Progenitor cell of endocrine pancreas (in vitro differentiated cells): Measurements from ENCODE around the gene TAF4. TPM values are rescaled to one million over a fixed set of nuclear protein-coding genes. Genes with fewer than 3 reads are reported as not detected.
"Not testable (repeated sequence)": the region's sequence is repeated elsewhere in the genome, so short reads cannot be mapped to it uniquely, and the experiment has no call there.

ENCODE experiments used
- DNase-seq: peaks from one replicate; pipeline ENCODE4 v3.0.0; 2021; ENCODE audit warnings: low spot score; ENCODE audit not compliant: unreplicated experiment
- H3K27ac Mint-ChIP-seq: 2 replicates; pipeline ENCODE4 v1.8.0; 2021; ENCODE audit warnings: mild to moderate bottlenecking, moderate library complexity, mixed read lengths
- H3K27me3 Mint-ChIP-seq: 2 replicates; pipeline ENCODE4 v1.8.0; 2021; ENCODE audit warnings: mixed read lengths
- H3K36me3 Mint-ChIP-seq: 2 replicates; pipeline ENCODE4 v1.8.0; 2022; ENCODE audit warnings: mixed read lengths; ENCODE audit not compliant: insufficient read depth
- H3K4me1 Mint-ChIP-seq: 2 replicates; pipeline ENCODE4 v1.8.0; 2021; ENCODE audit warnings: low read depth, mixed read lengths
- H3K4me3 Mint-ChIP-seq: 2 replicates; pipeline ENCODE4 v1.8.0; 2021; ENCODE audit warnings: low read depth, mild to moderate bottlenecking, moderate library complexity, mixed read lengths
- H3K9me3 Mint-ChIP-seq: 2 replicates; pipeline ENCODE4 v1.8.0; 2021; ENCODE audit warnings: low read depth, mixed read lengths
- total RNA-seq: library from RNA; stranded (reverse); gene quantifications from 2 replicates; pipeline ENCODE4 v1.2.1, GENCODE V29; 2021
- TF ChIP-seq, protein P1 (sequence below): fragments of 200-600 bp; sonication (generic); IDR thresholded peaks from one replicate; pipeline ENCODE4 v1.5.0; 2021; ENCODE audit warnings: antibody characterized with exemption, mild to moderate bottlenecking; ENCODE audit not compliant: unreplicated experiment

Gene TAF4
- total RNA-seq, 1 donor from 2014 or later = 34.7 TPM

- DNase-seq = no peak
Measured at GRCh38 chr20:61950641-61951071, 115.0 kb downstream of the TAF4 start.

GRCh38 chr20:61949714-61950640, 115.7 kb downstream of the TAF4 start:
- DNase-seq = no peak
- Mint-ChIP-seq H3K9me3 (no peaks in the 10 kb centered on the region), H3K27ac (no peak overlapping the region), H3K4me3 (no peak overlapping the region), H3K36me3 (no peaks in the 10 kb centered on the region), H3K4me1 (no peaks in the 10 kb centered on the region), H3K27me3 (peaks cover 7% of the 10 kb centered on the region)
- TF ChIP-seq, protein P1, sequence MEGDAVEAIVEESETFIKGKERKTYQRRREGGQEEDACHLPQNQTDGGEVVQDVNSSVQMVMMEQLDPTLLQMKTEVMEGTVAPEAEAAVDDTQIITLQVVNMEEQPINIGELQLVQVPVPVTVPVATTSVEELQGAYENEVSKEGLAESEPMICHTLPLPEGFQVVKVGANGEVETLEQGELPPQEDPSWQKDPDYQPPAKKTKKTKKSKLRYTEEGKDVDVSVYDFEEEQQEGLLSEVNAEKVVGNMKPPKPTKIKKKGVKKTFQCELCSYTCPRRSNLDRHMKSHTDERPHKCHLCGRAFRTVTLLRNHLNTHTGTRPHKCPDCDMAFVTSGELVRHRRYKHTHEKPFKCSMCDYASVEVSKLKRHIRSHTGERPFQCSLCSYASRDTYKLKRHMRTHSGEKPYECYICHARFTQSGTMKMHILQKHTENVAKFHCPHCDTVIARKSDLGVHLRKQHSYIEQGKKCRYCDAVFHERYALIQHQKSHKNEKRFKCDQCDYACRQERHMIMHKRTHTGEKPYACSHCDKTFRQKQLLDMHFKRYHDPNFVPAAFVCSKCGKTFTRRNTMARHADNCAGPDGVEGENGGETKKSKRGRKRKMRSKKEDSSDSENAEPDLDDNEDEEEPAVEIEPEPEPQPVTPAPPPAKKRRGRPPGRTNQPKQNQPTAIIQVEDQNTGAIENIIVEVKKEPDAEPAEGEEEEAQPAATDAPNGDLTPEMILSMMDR = no peak

More at GRCh38 chr20:61950641-61951071, 115.0 kb downstream of the TAF4 start:
- Mint-ChIP-seq H3K9me3 (no peaks in the 10 kb centered on the region), H3K27me3 (peaks cover 13% of the 10 kb centered on the region), H3K4me1 (peaks cover 4% of the 10 kb centered on the region), H3K27ac (no peak overlapping the region), H3K4me3 (no peak overlapping the region), H3K36me3 (no peaks in the 10 kb centered on the region)
- TF ChIP-seq, protein P1 = no peak

DNA sequence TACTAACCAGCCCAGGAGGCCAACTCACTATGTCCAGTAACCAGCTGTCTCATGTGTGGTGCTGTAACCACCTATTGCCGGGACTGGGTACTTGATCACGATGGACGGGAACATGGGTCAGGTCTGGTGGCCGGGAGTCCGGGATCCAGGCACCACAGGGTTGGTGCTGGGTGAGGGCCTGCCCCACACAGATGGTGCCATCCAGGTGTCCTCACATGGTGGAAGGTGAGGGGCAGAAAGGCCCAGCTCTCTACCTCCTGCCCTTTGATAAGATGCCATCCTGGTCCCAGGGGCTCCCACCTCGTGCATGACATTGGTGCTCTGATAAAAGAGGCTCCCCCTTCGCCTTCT, 116.3 kb downstream of the TAF4 start:
- no peak for DNase-seq
- no peak overlapping the region for H3K4me3 Mint-ChIP-seq
- H3K36me3 Mint-ChIP-seq = no peaks in the 10 kb centered on the region
- TF ChIP-seq, protein P1 = no peak
- H3K4me1 Mint-ChIP-seq = no peaks in the 10 kb centered on the region
- no peaks in the 10 kb centered on the region for H3K9me3 Mint-ChIP-seq
- H3K27me3 Mint-ChIP-seq = peaks cover under 1% of the 10 kb centered on the region
- no peak overlapping the region for H3K27ac Mint-ChIP-seq

GRCh38 chr20:61948586-61949362, 116.9 kb downstream of the TAF4 start:
- no peak for DNase-seq
- Mint-ChIP-seq H3K36me3 (no peaks in the 10 kb centered on the region), H3K27ac (no peak overlapping the region), H3K9me3 (no peaks in the 10 kb centered on the region), H3K4me1 (no peaks in the 10 kb centered on the region), H3K27me3 (no peaks in the 10 kb centered on the region), H3K4me3 (no peak overlapping the region)
- TF ChIP-seq, protein P1 = no peak

GRCh38 chr20:61948056-61948455, 117.6 kb downstream of the TAF4 start:
- H3K36me3 Mint-ChIP-seq, DNase-seq, H3K4me3 Mint-ChIP-seq, H3K9me3 Mint-ChIP-seq, H3K27me3 Mint-ChIP-seq, H3K4me1 Mint-ChIP-seq, H3K27ac Mint-ChIP-seq: not testable (repeated sequence)

GRCh38 chr20:61945495-61945894, 120.2 kb downstream of the TAF4 start:
- not testable (repeated sequence) for H3K27ac Mint-ChIP-seq, H3K36me3 Mint-ChIP-seq, DNase-seq

GRCh38 chr20:61944967-61945366, 120.7 kb downstream of the TAF4 start:
- not testable (repeated sequence) for H3K36me3 Mint-ChIP-seq, H3K4me3 Mint-ChIP-seq, H3K9me3 Mint-ChIP-seq, H3K4me1 Mint-ChIP-seq, DNase-seq, H3K27me3 Mint-ChIP-seq, H3K27ac Mint-ChIP-seq

More at GRCh38 chr20:61945495-61945894, 120.2 kb downstream of the TAF4 start:
- not testable (repeated sequence) for H3K9me3 Mint-ChIP-seq, H3K27me3 Mint-ChIP-seq, H3K4me3 Mint-ChIP-seq, H3K4me1 Mint-ChIP-seq
